H1 (cell line): ENCODE results near the gene CIRBP. TPM values are rescaled to one million over a fixed set of nuclear protein-coding genes. Genes with fewer than 3 reads are reported as not detected.

ENCODE experiments used
- CTCF ChIA-PET: fragments of 300-600 bp; sonication (Branson Sonifier 250); formaldehyde crosslinking; loops from one replicate; lab custom pipeline; 2021; ENCODE audit not compliant: partially characterized antibody; lab: Charles Lee
- POLR2A ChIA-PET: fragments of 300-600 bp; sonication (Branson Sonifier 250); formaldehyde crosslinking; loops from one replicate; lab custom pipeline; 2021; ENCODE audit warnings: inconsistent platforms; ENCODE audit not compliant: partially characterized antibody; lab: Charles Lee
- DNase-seq, 2 experiments: peaks; one replicate each; pipeline versions ENCODE4 v3.0.0 to v3.0.0-alpha.2; 2010 to 2022; ENCODE audit warnings: low spot score in 2 of 2, low read depth in 1 of 2, mixed read lengths in 1 of 2
- FAIRE-seq: peaks from 2 replicates; lab custom pipeline; 2011; peaks lifted over from hg19 to GRCh38; lab: Jason Lieb, UNC
- H2AFZ ChIP-seq: 2 replicates; pipeline ENCODE4 v1.8.1; 2012; ENCODE audit warnings: low read length, inconsistent platforms
- H2AK5ac ChIP-seq: 2 replicates; pipeline ENCODE4 v1.6.1; 2013; ENCODE audit warnings: low read depth, low read length
- H2BK120ac ChIP-seq: replicated peaks from 2 replicates; pipeline ENCODE3; 2013; ENCODE audit warnings: low read depth, low read length, inconsistent platforms
- H2BK12ac ChIP-seq: 2 replicates; pipeline ENCODE4 v1.6.1; 2013; ENCODE audit warnings: low read depth, low read length
- H2BK15ac ChIP-seq: 2 replicates; pipeline ENCODE4 v1.6.1; 2013; ENCODE audit warnings: low read length
- H2BK20ac ChIP-seq: 2 replicates; pipeline ENCODE4 v1.6.1; 2013; ENCODE audit warnings: low read length
- H2BK5ac ChIP-seq: 2 replicates; pipeline ENCODE4 v1.6.1; 2013; ENCODE audit warnings: low read depth, low read length
- H3K14ac ChIP-seq: 2 replicates; pipeline ENCODE4 v1.6.1; 2013; ENCODE audit warnings: inconsistent platforms; ENCODE audit not compliant: insufficient read length
- H3K18ac ChIP-seq: 2 replicates; pipeline ENCODE4 v1.6.1; 2013; ENCODE audit warnings: low read length; ENCODE audit errors: extremely low read depth
- H3K23ac ChIP-seq: 2 replicates; pipeline ENCODE4 v1.6.1; 2013; ENCODE audit warnings: inconsistent platforms; ENCODE audit not compliant: insufficient read length
- H3K23me2 ChIP-seq: 2 replicates; pipeline ENCODE4 v1.6.1; 2013; ENCODE audit warnings: low read depth, low read length
- H3K27ac ChIP-seq: 2 replicates; pipeline ENCODE4 v1.6.1; 2011; ENCODE audit warnings: low read depth, low read length, inconsistent platforms
- H3K27me3 ChIP-seq, 4 experiments: replicated peaks in 1 of 4; 1 replicate in 1 of 4; 2 replicates in 3 of 4; pipeline versions ENCODE4 v1.6.1 to v1.8.1; 2011 to 2013; ENCODE audit warnings: low read length in 3 of 4, mild to moderate bottlenecking in 3 of 4, inconsistent platforms in 2 of 4, mixed read lengths in 2 of 4, moderate library complexity in 1 of 4; ENCODE audit not compliant: control insufficient read depth in 3 of 4, insufficient read depth in 3 of 4; ENCODE audit errors: extremely low read depth in 1 of 4
- H3K36me3 ChIP-seq, 4 experiments: 2 replicates each; pipeline versions ENCODE4 v1.6.1 to v1.8.1; 2011 to 2013; ENCODE audit warnings: mild to moderate bottlenecking in 4 of 4, low read length in 3 of 4, moderate library complexity in 2 of 4, control low read depth in 1 of 4, inconsistent platforms in 1 of 4; ENCODE audit not compliant: insufficient read depth in 4 of 4, control insufficient read depth in 2 of 4
- H3K4ac ChIP-seq: replicated peaks from 2 replicates; pipeline ENCODE3; 2013; ENCODE audit warnings: low read length, low read depth, mixed read lengths, inconsistent platforms; ENCODE audit not compliant: insufficient read length
- H3K4me1 ChIP-seq, 4 experiments: replicated peaks in 1 of 4; 1 replicate in 1 of 4; 2 replicates in 3 of 4; pipeline versions ENCODE4 v1.6.1 to v1.8.1; 2011 to 2013; ENCODE audit warnings: low read length in 3 of 4, inconsistent platforms in 2 of 4, mixed read lengths in 1 of 4; ENCODE audit not compliant: insufficient read depth in 4 of 4, control insufficient read depth in 3 of 4
- H3K4me2 ChIP-seq, 2 experiments: 2 replicates each; pipeline versions ENCODE4 v1.6.1 to v1.8.1; 2011 to 2013; ENCODE audit warnings: low read depth in 2 of 2, low read length in 2 of 2, control low read depth in 1 of 2, inconsistent platforms in 1 of 2, mild to moderate bottlenecking in 1 of 2; ENCODE audit not compliant: insufficient read depth in 1 of 2
- H3K4me3 ChIP-seq, 4 experiments: fragments of 200-600, 300-600 bp in 1 of 4; sonication (generic), shearing (Covaris generic), sonication (Bioruptor Twin) in 1 of 4; 2 replicates each; pipeline versions ENCODE4 v1.5.1 to v1.8.1; 2011 to 2016; ENCODE audit warnings: low read length in 4 of 4, low read depth in 3 of 4, control low read depth in 2 of 4, inconsistent platforms in 2 of 4, mild to moderate bottlenecking in 2 of 4, mixed read lengths in 1 of 4, moderate library complexity in 1 of 4; ENCODE audit not compliant: insufficient read depth in 2 of 4; ENCODE audit errors: extremely low read depth in 1 of 4
- H3K56ac ChIP-seq: replicated peaks from 2 replicates; pipeline ENCODE3; 2013; ENCODE audit warnings: low read depth, mild to moderate bottlenecking, mixed read lengths, low read length, inconsistent platforms; ENCODE audit not compliant: insufficient read length
- H3K79me1 ChIP-seq: 2 replicates; pipeline ENCODE4 v1.6.1; 2013; ENCODE audit warnings: low read depth, low read length, control low read depth
- H3K79me2 ChIP-seq, 2 experiments: 2 replicates each; pipeline versions ENCODE4 v1.6.1 to v1.8.1; 2012 to 2013; ENCODE audit warnings: low read length in 2 of 2, mild to moderate bottlenecking in 2 of 2, inconsistent platforms in 1 of 2; ENCODE audit not compliant: insufficient read depth in 2 of 2, control insufficient read depth in 1 of 2
- H3K9ac ChIP-seq, 4 experiments: replicated peaks in 1 of 4; 1 replicate in 1 of 4; 2 replicates in 3 of 4; pipeline versions ENCODE4 v1.6.1 to v1.8.1; 2011 to 2013; ENCODE audit warnings: low read depth in 3 of 4, low read length in 3 of 4, control low read depth in 2 of 4, mild to moderate bottlenecking in 2 of 4, moderate library complexity in 2 of 4, inconsistent platforms in 1 of 4; ENCODE audit errors: extremely low read depth in 1 of 4
- H3K9me3 ChIP-seq, 2 experiments: 2 replicates each; pipeline versions ENCODE4 v1.6.1 to v1.8.1; 2012 to 2013; ENCODE audit warnings: mild to moderate bottlenecking in 2 of 2, moderate library complexity in 2 of 2, control low read depth in 1 of 2, inconsistent platforms in 1 of 2, low read depth in 1 of 2, low read length in 1 of 2, mixed read lengths in 1 of 2; ENCODE audit not compliant: insufficient read depth in 2 of 2
- H4K20me1 ChIP-seq, 2 experiments: replicated peaks in 1 of 2; 2 replicates each; pipeline versions ENCODE3 to v1.8.1; 2011 to 2013; ENCODE audit warnings: inconsistent platforms in 2 of 2, low read length in 2 of 2, mild to moderate bottlenecking in 1 of 2; ENCODE audit not compliant: insufficient read depth in 2 of 2, control insufficient read depth in 1 of 2
- H4K5ac ChIP-seq: 2 replicates; pipeline ENCODE4 v1.6.1; 2013; ENCODE audit warnings: low read length, low read depth, mixed read lengths, inconsistent platforms; ENCODE audit not compliant: insufficient read length
- H4K8ac ChIP-seq: 2 replicates; pipeline ENCODE4 v1.8.0; 2013; ENCODE audit warnings: mild to moderate bottlenecking, moderate library complexity, low read length, inconsistent platforms; ENCODE audit not compliant: insufficient read depth; ENCODE audit errors: extremely low read depth
- H4K91ac ChIP-seq: replicated peaks from 2 replicates; pipeline ENCODE3; 2013; ENCODE audit warnings: low read length, mixed read lengths, inconsistent platforms; ENCODE audit not compliant: insufficient read length
- CREB1 ChIP-seq: IDR thresholded peaks from 2 replicates; pipeline ENCODE4 v1.6.1; 2012; ENCODE audit warnings: inconsistent platforms
- GTF2F1 ChIP-seq: IDR thresholded peaks from 2 replicates; pipeline ENCODE4 v1.6.1; 2012; ENCODE audit warnings: low read depth, low read length, improper control_type of control experiment, borderline replicate concordance
- SRF ChIP-seq: IDR thresholded peaks from 2 replicates; pipeline ENCODE4 v1.6.1; 2011; ENCODE audit warnings: mild to moderate bottlenecking, low read depth, low read length, moderate library complexity
- WGBS, 2 experiments: shearing (Covaris generic) in 1 of 2; methylation state at CpG; one replicate each; pipeline versions ENCODE4 v1.1.6 to v1.1.7; 2013 to 2015; ENCODE audit warnings: low lambda C conversion rate in 2 of 2, mixed read lengths in 2 of 2, inconsistent platforms in 1 of 2, low coverage in 1 of 2, missing lambda C conversion rate in 1 of 2; ENCODE audit not compliant: insufficient replicate concordance in 2 of 2, insufficient coverage in 1 of 2, insufficient read length in 1 of 2; ENCODE audit errors: extremely low coverage in 1 of 2, missing lambda C conversion rate in 1 of 2; 5-methylcytosine and 5-hydroxymethylcytosine counted together
- polyA plus RNA-seq, 7 experiments: library from polyadenylated mRNA; depleted of rRNA in 3 of 7; stranded (reverse) in 5 of 7; unstranded in 2 of 7; fragments of >200 nt in 5 of 7; fragments of 200-250 nt in 2 of 7; gene quantifications; 1 replicate in 5 of 7; 2 replicates in 1 of 7; 4 replicates in 1 of 7; pipeline versions ENCODE4 v1.2.1 to v1.2.3, GENCODE V29; 2011 to 2013; ENCODE audit warnings: missing spikeins in 2 of 7, mixed read lengths in 2 of 7
- total RNA-seq: library from RNA; stranded (reverse); fragmentation: NEBNext Ultra II Directional; extraction: Animal tissue kit (Norgen Biotek cat#: 25700); gene quantifications from 2 replicates; pipeline ENCODE4 v1.2.1, GENCODE V29; 2021

CIRBP gene
- total and polyA plus RNA-seq, 2 of the 8 experiments (the other 6 are each of a cell fraction or from before 2014, with no cell fraction given): 175 to 199 TPM

DNA sequence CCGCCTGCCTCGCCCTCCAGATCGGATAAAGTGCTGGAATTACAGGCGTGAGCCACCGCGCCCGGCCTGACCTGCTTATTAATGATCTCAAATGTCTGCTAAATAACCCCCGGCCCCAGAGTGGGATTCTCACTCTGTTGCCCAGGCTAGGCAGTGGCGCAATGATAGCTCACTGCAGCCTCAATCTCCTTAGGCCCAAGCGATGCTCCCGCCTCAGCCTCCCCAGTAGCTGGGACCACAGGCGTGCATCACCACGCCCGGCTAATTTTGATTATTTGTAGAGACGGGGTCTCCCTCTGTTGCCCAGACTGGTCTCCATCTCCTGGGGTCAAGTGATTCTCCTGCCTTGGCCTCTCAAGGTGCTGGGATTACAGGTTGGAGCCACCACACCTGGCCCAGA, 28.2 kb upstream of the CIRBP start:
- Histone ChIP-seq H3K4me1 (peaks cover 0 to 27% (median 13%) of the 10 kb centered on the region in 4 experiments; a peak in 5 of 7 replicates), H3K9me3 (no peaks in the 10 kb centered on the region), H3K4me3 (peak overlapping the region in 2 of 4 experiments; percentile 10 to 95; a peak in 4 of 8 replicates)
- POLR2A ChIA-PET: interaction anchor here (0.7 to 10.1 kb wide), 15 partner anchors 8 to 366 kb away, joined by 3 to 355 read pairs (median 4); partner anchors contain the start of genes CIRBP, CNN2 and GPX4
- TF ChIP-seq CREB1: no peak
- TF ChIP-seq SRF: no peak
- TF ChIP-seq GTF2F1: no peak
- TF ChIP-seq, all 59 proteins: peak for 0
- no peak overlapping the region for H4K8ac ChIP-seq
- no peak overlapping the region for H3K18ac ChIP-seq
- H4K91ac ChIP-seq: no peak overlapping the region
- WGBS, 2 experiments: 80% methylated on average over 15 of the region's 15 CpGs; no CpG with 5 or more reads in 1 of the 2 experiments
- DNase-seq (peak in 1 of 2 experiments; percentile 52), FAIRE-seq (no peak)
- no peak overlapping the region for H3K23ac ChIP-seq
- no peak overlapping the region for H2AFZ ChIP-seq
- H3K79me1 ChIP-seq: peaks cover 9% of the 10 kb centered on the region
- no peak overlapping the region for H4K5ac ChIP-seq
- no peak overlapping the region for H2AK5ac ChIP-seq
- H3K56ac ChIP-seq: no peak overlapping the region
- no peak overlapping the region for H3K27ac ChIP-seq
- H2BK20ac ChIP-seq: no peak overlapping the region
- H3K9ac ChIP-seq: no peak overlapping the region
- no peak overlapping the region for H2BK120ac ChIP-seq
- peaks cover 15% of the 10 kb centered on the region; the same call in 1 of the 2 replicates for H3K23me2 ChIP-seq
- H2BK5ac ChIP-seq: no peak overlapping the region
- no peak overlapping the region for H3K14ac ChIP-seq
- H3K27me3 ChIP-seq: no peaks in the 10 kb centered on the region
- H3K4me2 ChIP-seq: peak overlapping the region; percentile 57 to 89
- H3K79me2 ChIP-seq: peaks cover 0 to 7% of the 10 kb centered on the region in 2 experiments; a peak in 1 of 4 replicates
- no peak overlapping the region for H2BK12ac ChIP-seq
- H3K36me3 ChIP-seq: no peaks in the 10 kb centered on the region
- no peak overlapping the region for H3K4ac ChIP-seq
- H4K20me1 ChIP-seq: peaks cover 0 to 7% of the 10 kb centered on the region in 2 experiments
- CTCF ChIA-PET: interaction anchor here (0.7 to 7.7 kb wide), 14 partner anchors 17 to 253 kb away, joined by 3 to 212 read pairs (median 3); partner anchors contain the start of gene CIRBP
- no peak overlapping the region for H2BK15ac ChIP-seq
